ENCODE data around the gene MAFF. TPM values are rescaled to one million over a fixed set of nuclear protein-coding genes. Genes with fewer than 3 reads are reported as not detected.

The MAFF gene
- total RNA-seq, 1 donor from 2014 or later = 119 TPM

GRCh38 chr22:38244106-38244505 is 42.3 kb downstream of the MAFF start:
- no peak for DNase-seq (ENCODE audit: extremely low read depth, low read depth, low spot score)

- no peak for DNase-seq (ENCODE audit: extremely low read depth, low read depth, low spot score)
Observed at GRCh38 chr22:38246046-38246658, 44.4 kb downstream of the MAFF start.

- no peak for DNase-seq (ENCODE audit: extremely low read depth, low read depth, low spot score)
Observed at GRCh38 chr22:38246692-38247091, 44.9 kb downstream of the MAFF start.

- no peak for DNase-seq (ENCODE audit: extremely low read depth, low read depth, low spot score)
Observed at GRCh38 chr22:38247713-38248112, 45.9 kb downstream of the MAFF start.

GRCh38 chr22:38248280-38248679 is 46.5 kb downstream of the MAFF start:
- DNase-seq (ENCODE audit: extremely low read depth, low read depth, low spot score) = no peak

- no peak for DNase-seq (ENCODE audit: extremely low read depth, low read depth, low spot score)
Observed at GRCh38 chr22:38249301-38249700, 47.5 kb downstream of the MAFF start.

GRCh38 chr22:38249803-38250642 is 48.2 kb downstream of the MAFF start:
- DNase-seq (ENCODE audit: extremely low read depth, low read depth, low spot score) = no peak

GRCh38 chr22:38250643-38251340 is 49.0 kb downstream of the MAFF start:
- DNase-seq (ENCODE audit: extremely low read depth, low read depth, low spot score) = no peak

- DNase-seq (ENCODE audit: extremely low read depth, low read depth, low spot score) = no peak
Observed at GRCh38 chr22:38251341-38251692, 49.5 kb downstream of the MAFF start.

- no peak for DNase-seq (ENCODE audit: extremely low read depth, low read depth, low spot score)
Observed at GRCh38 chr22:38255697-38256096, 53.9 kb downstream of the MAFF start.

- DNase-seq (ENCODE audit: extremely low read depth, low read depth, low spot score) = no peak
Observed at GRCh38 chr22:38257181-38257580, 55.4 kb downstream of the MAFF start.

GRCh38 chr22:38257650-38258250 is 56.0 kb downstream of the MAFF start:
- DNase-seq (ENCODE audit: extremely low read depth, low read depth, low spot score) = no peak

GRCh38 chr22:38258895-38259294 is 57.1 kb downstream of the MAFF start:
- no peak for DNase-seq (ENCODE audit: extremely low read depth, low read depth, low spot score)

GRCh38 chr22:38259370-38259769 is 57.6 kb downstream of the MAFF start:
- DNase-seq (ENCODE audit: extremely low read depth, low read depth, low spot score) = no peak

GRCh38 chr22:38260761-38261681 is 59.2 kb downstream of the MAFF start:
- no peak for DNase-seq (ENCODE audit: extremely low read depth, low read depth, low spot score)

- DNase-seq (ENCODE audit: extremely low read depth, low read depth, low spot score) = no peak
Observed at GRCh38 chr22:38262051-38262795, 60.4 kb downstream of the MAFF start.

- no peak for DNase-seq (ENCODE audit: extremely low read depth, low read depth, low spot score)
Observed at GRCh38 chr22:38264322-38264843, 62.6 kb downstream of the MAFF start.
